ENCODE results near the gene DPP6. TPM values are rescaled to one million over a fixed set of nuclear protein-coding genes. Genes with fewer than 3 reads are reported as not detected.

Gene DPP6
- total and polyA plus RNA-seq, 2 donors (not counting 1 experiment from before 2014, with no cell fraction given) = not detected

DNA sequence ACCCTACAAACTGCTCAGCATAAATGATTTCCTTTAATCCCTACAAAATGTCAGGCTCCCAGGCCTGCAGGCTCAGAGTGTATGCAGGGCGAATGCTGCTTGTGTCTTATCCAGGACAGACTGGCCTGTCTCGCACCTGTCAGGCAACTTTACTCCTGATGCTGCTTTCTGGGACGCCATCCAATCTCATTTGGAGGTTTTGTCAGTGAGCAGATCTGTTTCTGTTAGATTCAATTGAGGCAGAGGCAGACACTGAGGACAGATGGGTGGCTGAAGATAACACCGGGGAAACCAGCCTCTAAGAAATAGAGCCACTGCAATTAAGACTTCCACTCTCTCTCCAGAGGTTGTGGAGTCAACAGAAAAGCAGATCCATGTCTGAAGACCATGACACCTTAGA lies 115.6 kb downstream of the DPP6 start:
- no peak overlapping the region for H3K4me3 ChIP-seq (ENCODE audit: control extremely low read depth in 1 of 5, extremely low read depth in 1 of 5, insufficient read depth in 1 of 5, low read depth in 2 of 5, low read length in 4 of 5)
- H3K9ac ChIP-seq (ENCODE audit: low read length) = no peak overlapping the region
- POLR2A ChIA-PET = no interaction called here
- no peaks in the 10 kb centered on the region for H3K4me1 Mint-ChIP-seq
- H4K20me1 ChIP-seq (ENCODE audit: control insufficient read depth, insufficient read depth, low read length, poor library complexity, severe bottlenecking) = no peaks in the 10 kb centered on the region
- peaks cover 0 to 7% (median 0%) of the 10 kb centered on the region in 3 donors for H3K9me3 ChIP-seq (ENCODE audit: control extremely low read depth in 1 of 3, control insufficient read depth in 2 of 3, insufficient read depth in 1 of 3, low read length in 2 of 3)
- H3K27me3 Mint-ChIP-seq = no peaks in the 10 kb centered on the region
- intact Hi-C loops (cut with micrococcal nuclease) = no loop called here
- H3K27me3 ChIP-seq (replicated peaks in 1 of 4; ENCODE audit: control extremely low read depth in 1 of 4, control insufficient read depth in 3 of 4, insufficient read depth in 4 of 4, low read length in 3 of 4) = no peaks in the 10 kb centered on the region
- TF ChIP-seq EZH2 (IDR thresholded peaks at IDR 0.05; ENCODE audit: borderline replicate concordance, insufficient read depth, low read depth, low read length, poor library complexity, severe bottlenecking) = no peak
- TF ChIP-seq, protein P1, sequence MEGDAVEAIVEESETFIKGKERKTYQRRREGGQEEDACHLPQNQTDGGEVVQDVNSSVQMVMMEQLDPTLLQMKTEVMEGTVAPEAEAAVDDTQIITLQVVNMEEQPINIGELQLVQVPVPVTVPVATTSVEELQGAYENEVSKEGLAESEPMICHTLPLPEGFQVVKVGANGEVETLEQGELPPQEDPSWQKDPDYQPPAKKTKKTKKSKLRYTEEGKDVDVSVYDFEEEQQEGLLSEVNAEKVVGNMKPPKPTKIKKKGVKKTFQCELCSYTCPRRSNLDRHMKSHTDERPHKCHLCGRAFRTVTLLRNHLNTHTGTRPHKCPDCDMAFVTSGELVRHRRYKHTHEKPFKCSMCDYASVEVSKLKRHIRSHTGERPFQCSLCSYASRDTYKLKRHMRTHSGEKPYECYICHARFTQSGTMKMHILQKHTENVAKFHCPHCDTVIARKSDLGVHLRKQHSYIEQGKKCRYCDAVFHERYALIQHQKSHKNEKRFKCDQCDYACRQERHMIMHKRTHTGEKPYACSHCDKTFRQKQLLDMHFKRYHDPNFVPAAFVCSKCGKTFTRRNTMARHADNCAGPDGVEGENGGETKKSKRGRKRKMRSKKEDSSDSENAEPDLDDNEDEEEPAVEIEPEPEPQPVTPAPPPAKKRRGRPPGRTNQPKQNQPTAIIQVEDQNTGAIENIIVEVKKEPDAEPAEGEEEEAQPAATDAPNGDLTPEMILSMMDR (IDR thresholded peaks at IDR 0.05) = no peak
- no peak overlapping the region for H3K27ac Mint-ChIP-seq
- 84% methylated on average over 3 of the region's 4 CpGs for WGBS (ENCODE audit: insufficient coverage)
- CTCF ChIA-PET = no interaction called here
- H3K4me1 ChIP-seq (ENCODE audit: control insufficient read depth in 2 of 2, insufficient read depth in 2 of 2, low read length in 2 of 2) = no peaks in the 10 kb centered on the region
- no peak overlapping the region for H3K27ac ChIP-seq (ENCODE audit: low read length in 2 of 2)
- H3K79me2 ChIP-seq (ENCODE audit: control insufficient read depth, insufficient read depth, low read length) = no peaks in the 10 kb centered on the region
- H3K36me3 ChIP-seq (replicated peaks in 1 of 2; ENCODE audit: control extremely low read depth in 1 of 2, control insufficient read depth in 1 of 2, extremely low read depth in 1 of 2, insufficient read depth in 2 of 2, low read length in 1 of 2) = no peaks in the 10 kb centered on the region
- H3K4me3 Mint-ChIP-seq = no peak overlapping the region
- ATAC-seq (ENCODE audit: low read depth) (no peak), DNase-seq (no peak)
- no peak overlapping the region for H3K4me2 ChIP-seq (replicated peaks; ENCODE audit: low read depth, low read length, poor library complexity, severe bottlenecking)
- no peaks in the 10 kb centered on the region for H3K9me3 Mint-ChIP-seq (ENCODE audit: insufficient read depth)
- no peak overlapping the region for H2AFZ ChIP-seq (ENCODE audit: insufficient read depth, low read depth, low read length, poor library complexity, severe bottlenecking)

DNA sequence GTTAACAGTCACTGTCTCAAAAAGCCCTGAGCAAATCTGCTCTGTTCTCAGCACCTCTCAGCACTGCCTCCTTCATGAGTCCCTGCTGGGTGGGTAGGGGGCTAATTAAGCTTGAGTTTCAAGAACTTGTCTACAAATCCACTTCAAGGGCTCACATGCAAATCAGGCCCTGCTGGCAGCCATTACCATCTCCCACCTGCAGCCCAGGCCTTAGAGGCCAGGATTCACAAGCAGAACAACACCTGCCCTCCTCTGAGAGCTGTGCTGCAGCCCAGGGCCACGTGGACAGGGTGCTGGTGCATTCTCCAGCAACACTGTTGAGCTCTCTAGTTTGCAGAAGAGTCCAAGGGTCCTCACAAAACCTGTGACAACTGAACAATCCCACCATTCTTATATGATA lies 119.2 kb downstream of the DPP6 start:
- Mint-ChIP-seq H3K9me3 (ENCODE audit: insufficient read depth) (no peaks in the 10 kb centered on the region), H3K4me3 (no peak overlapping the region), H3K4me1 (no peaks in the 10 kb centered on the region), H3K27me3 (no peaks in the 10 kb centered on the region), H3K27ac (no peak overlapping the region)
- Histone ChIP-seq H3K4me2 (replicated peaks; ENCODE audit: low read depth, low read length, poor library complexity, severe bottlenecking) (no peak overlapping the region), H2AFZ (ENCODE audit: insufficient read depth, low read depth, low read length, poor library complexity, severe bottlenecking) (no peak overlapping the region), H4K20me1 (ENCODE audit: control insufficient read depth, insufficient read depth, low read length, poor library complexity, severe bottlenecking) (no peaks in the 10 kb centered on the region), H3K4me1 (ENCODE audit: control insufficient read depth in 2 of 2, insufficient read depth in 2 of 2, low read length in 2 of 2) (no peaks in the 10 kb centered on the region), H3K4me3 (ENCODE audit: control extremely low read depth in 1 of 5, extremely low read depth in 1 of 5, insufficient read depth in 1 of 5, low read depth in 2 of 5, low read length in 4 of 5) (no peak overlapping the region), H3K9ac (ENCODE audit: low read length) (no peak overlapping the region), H3K9me3 (ENCODE audit: control extremely low read depth in 1 of 3, control insufficient read depth in 2 of 3, insufficient read depth in 1 of 3, low read length in 2 of 3) (peaks cover 0 to 11% (median 0%) of the 10 kb centered on the region in 3 donors), H3K79me2 (ENCODE audit: control insufficient read depth, insufficient read depth, low read length) (no peaks in the 10 kb centered on the region), H3K27me3 (replicated peaks in 1 of 4; ENCODE audit: control extremely low read depth in 1 of 4, control insufficient read depth in 3 of 4, insufficient read depth in 4 of 4, low read length in 3 of 4) (no peaks in the 10 kb centered on the region), H3K36me3 (replicated peaks in 1 of 2; ENCODE audit: control extremely low read depth in 1 of 2, control insufficient read depth in 1 of 2, extremely low read depth in 1 of 2, insufficient read depth in 2 of 2, low read length in 1 of 2) (no peaks in the 10 kb centered on the region), H3K27ac (ENCODE audit: low read length in 2 of 2) (no peak overlapping the region)
- DNase-seq (no peak), ATAC-seq (ENCODE audit: low read depth) (no peak)
- ChIA-PET POLR2A (no interaction called here), CTCF (no interaction called here)
- intact Hi-C loops (cut with micrococcal nuclease) = no loop called here
- 0% methylated on average over 1 of the region's 1 CpG for WGBS (ENCODE audit: insufficient coverage)
- TF ChIP-seq, protein P1 (IDR thresholded peaks at IDR 0.05) = no peak
- TF ChIP-seq EZH2 (IDR thresholded peaks at IDR 0.05; ENCODE audit: borderline replicate concordance, insufficient read depth, low read depth, low read length, poor library complexity, severe bottlenecking) = no peak

Data from B cell (primary cell).